ENCODE results near the gene NUDT4.

GRCh38 chr12:93376436-93377251 lies 1.1 kb upstream of the NUDT4 start:
- TF ChIP-seq GATA3 (IDR thresholded peaks at IDR 0.05; ENCODE audit: low read depth, low read length) (no peak), GATA2 (IDR thresholded peaks at IDR 0.05; ENCODE audit: low read depth, low read length) (no peak)
